Activated naive CD4-positive, alpha-beta T cell treated with anti-CD3 and anti-CD28 coated beads, Interleukin-2, amount 50 U/mL, for 72 hours (primary cell): ENCODE data around the gene SLC22A12. TPM values are rescaled to one million over a fixed set of nuclear protein-coding genes. Genes with fewer than 3 reads are reported as not detected.
"Not testable (repeated sequence)": the region's sequence is repeated elsewhere in the genome, so short reads cannot be mapped to it uniquely, and the experiment has no call there.

Source experiments
- ATAC-seq, 2 donors: fragments of 150-1000 bp; cut with Tn5 transposase; 2 replicates each; pipeline ENCODE4 v1.10.0; 2021; ENCODE audit warnings: mild to moderate bottlenecking in 2 of 2, moderate library complexity in 2 of 2
- DNase-seq, 2 donors: peaks; one replicate each; pipeline ENCODE4 v3.0.0; 2021 to 2022; ENCODE audit warnings: low spot score in 2 of 2
- H3K27ac Mint-ChIP-seq, 2 donors: one replicate each; pipeline ENCODE4 v1.8.0; 2022; ENCODE audit warnings: mild to moderate bottlenecking in 2 of 2, mixed read lengths in 2 of 2
- H3K36me3 Mint-ChIP-seq, 2 donors: one replicate each; pipeline ENCODE4 v1.8.0; 2022; ENCODE audit warnings: mixed read lengths in 2 of 2
- H3K9me3 Mint-ChIP-seq, 2 donors: one replicate each; pipeline ENCODE4 v1.8.0; 2022; ENCODE audit warnings: mixed read lengths in 2 of 2
- total RNA-seq, 2 donors: library from RNA; stranded (reverse); gene quantifications; one replicate each; pipeline ENCODE4 v1.2.3, GENCODE V29; 2022

The SLC22A12 gene
- total RNA-seq, 2 donors from 2014 or later: not detected

DNA sequence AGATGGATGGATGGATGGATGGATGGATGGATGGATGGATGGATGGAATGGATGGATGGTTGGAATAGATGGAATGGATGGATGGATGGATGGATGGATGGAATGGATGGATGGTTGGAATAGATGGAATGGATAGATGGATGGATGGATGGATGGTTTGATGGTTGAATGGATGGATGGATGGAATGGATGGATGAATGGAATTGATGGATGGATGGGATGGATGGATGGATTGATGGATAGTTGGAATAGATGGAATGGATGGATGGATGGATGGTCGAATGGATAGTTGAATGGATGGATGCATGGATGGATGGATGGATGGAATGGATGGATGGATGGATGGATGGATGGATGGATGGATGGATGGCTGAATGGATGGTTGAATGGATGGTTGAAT, 4.9 kb downstream of the SLC22A12 start:
- not testable (repeated sequence) for ATAC-seq, H3K36me3 Mint-ChIP-seq, H3K27ac Mint-ChIP-seq, DNase-seq, H3K9me3 Mint-ChIP-seq

- ATAC-seq (no peak), DNase-seq (no peak)
- Mint-ChIP-seq H3K9me3 (no peaks in the 10 kb centered on the region), H3K27ac (no peak overlapping the region), H3K36me3 (no peaks in the 10 kb centered on the region)
Measured at GRCh38 chr11:64597671-64598101, 6.7 kb downstream of the SLC22A12 start.

DNA sequence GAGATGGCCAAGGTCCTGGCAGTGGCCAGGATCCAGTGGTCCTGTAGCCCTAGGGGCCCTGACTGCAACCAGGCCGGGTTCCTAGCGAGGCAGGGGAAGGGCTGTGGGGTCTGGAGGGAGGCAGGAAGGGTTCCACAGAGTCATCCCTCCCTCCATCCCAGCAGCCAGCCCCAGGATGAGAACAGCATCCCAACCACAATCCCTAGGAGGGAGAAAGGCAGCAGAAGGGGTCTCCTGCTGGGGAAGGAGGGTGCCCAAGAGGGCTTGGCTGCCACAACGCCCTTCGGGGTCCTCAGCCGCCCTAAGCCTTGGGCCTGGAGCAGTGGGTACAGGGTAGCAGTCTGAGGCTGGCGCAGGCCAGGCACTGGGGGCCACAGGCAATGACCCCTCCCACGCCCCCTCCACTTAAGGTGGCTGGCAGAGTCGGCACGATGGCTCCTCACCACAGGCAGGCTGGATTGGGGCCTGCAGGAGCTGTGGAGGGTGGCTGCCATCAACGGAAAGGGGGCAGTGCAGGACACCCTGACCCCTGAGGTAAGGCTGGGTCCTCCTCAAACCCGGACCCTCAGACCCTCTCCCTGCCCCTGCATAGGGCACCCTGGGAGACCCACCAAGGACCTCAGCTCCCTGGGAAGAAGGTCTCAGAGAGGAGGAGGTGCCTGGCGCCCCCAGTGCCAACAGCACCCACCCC, 7.2 kb downstream of the SLC22A12 start:
- H3K27ac Mint-ChIP-seq: no peak overlapping the region
- no peaks in the 10 kb centered on the region for H3K36me3 Mint-ChIP-seq
- no peak for ATAC-seq
- no peak for DNase-seq
- H3K9me3 Mint-ChIP-seq: no peaks in the 10 kb centered on the region

GRCh38 chr11:64598797-64599697, 8.0 kb downstream of the SLC22A12 start:
- ATAC-seq: no peak
- no peak for DNase-seq
- H3K27ac Mint-ChIP-seq: no peak overlapping the region
- H3K36me3 Mint-ChIP-seq: no peaks in the 10 kb centered on the region
- no peaks in the 10 kb centered on the region for H3K9me3 Mint-ChIP-seq

- no peak for DNase-seq
- H3K27ac Mint-ChIP-seq: peak overlapping the region in 1 of 2 donors; percentile 26
- no peaks in the 10 kb centered on the region for H3K9me3 Mint-ChIP-seq
Measured at GRCh38 chr11:64599698-64600211, 8.7 kb downstream of the SLC22A12 start.

DNA sequence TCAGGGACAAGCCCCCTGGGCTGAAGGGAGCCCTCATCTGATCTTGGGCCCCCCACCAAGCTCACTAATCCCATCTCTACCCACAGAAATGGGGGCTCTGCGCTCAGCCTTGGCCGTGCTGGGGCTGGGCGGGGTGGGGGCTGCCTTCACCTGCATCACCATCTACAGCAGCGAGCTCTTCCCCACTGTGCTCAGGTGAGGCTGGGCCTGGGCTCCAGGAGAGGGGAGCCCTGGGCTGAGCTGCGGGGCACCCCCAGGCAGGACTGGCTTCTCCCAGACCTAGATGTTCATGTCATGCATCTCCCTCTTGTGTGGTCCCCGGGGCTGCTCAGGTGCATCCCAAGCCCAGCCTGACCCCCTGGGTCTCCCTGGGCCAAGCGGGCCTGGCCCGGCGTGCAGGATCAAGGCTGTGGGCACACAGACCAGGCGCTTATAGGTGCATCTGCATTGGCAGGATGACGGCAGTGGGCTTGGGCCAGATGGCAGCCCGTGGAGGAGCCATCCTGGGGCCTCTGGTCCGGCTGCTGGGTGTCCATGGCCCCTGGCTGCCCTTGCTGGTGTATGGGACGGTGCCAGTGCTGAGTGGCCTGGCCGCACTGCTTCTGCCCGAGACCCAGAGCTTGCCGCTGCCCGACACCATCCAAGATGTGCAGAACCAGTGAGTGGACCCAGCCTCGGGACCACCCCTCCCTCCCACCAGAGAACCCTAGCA, 9.4 kb downstream of the SLC22A12 start:
- Mint-ChIP-seq H3K36me3 (no peaks in the 10 kb centered on the region), H3K27ac (no peak overlapping the region), H3K9me3 (no peaks in the 10 kb centered on the region)
- ATAC-seq (no peak), DNase-seq (no peak)

More at GRCh38 chr11:64599698-64600211, 8.7 kb downstream of the SLC22A12 start:
- no peak for ATAC-seq
- no peaks in the 10 kb centered on the region for H3K36me3 Mint-ChIP-seq

DNA sequence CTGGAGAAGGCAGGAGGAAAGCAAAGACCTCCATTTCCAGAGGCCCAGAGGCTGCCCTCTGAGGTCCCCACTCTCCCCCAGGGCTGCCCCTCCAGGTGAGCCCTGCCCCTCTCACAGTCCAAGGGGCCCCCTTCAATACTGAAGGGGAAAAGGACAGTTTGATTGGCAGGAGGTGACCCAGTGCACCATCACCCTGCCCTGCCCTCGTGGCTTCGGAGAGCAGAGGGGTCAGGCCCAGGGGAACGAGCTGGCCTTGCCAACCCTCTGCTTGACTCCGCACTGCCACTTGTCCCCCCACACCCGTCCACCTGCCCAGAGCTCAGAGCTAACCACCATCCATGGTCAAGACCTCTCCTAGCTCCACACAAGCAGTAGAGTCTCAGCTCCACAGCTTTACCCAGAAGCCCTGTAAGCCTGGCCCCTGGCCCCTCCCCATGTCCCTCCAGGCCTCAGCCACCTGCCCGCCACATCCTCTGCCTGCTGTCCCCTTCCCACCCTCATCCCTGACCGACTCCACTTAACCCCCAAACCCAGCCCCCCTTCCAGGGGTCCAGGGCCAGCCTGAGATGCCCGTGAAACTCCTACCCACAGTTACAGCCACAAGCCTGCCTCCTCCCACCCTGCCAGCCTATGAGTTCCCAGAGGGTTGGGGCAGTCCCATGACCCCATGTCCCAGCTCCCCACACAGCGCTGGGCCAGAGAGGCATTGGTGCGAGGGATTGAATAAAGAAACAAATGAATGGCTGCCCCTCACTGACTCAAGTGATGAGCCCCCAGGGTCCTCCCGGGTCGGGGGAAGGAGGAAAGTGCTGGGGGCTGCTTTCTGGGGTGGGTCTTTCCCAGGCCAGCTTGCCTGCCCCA, 10.8 kb downstream of the SLC22A12 start:
- Mint-ChIP-seq H3K36me3 (no peaks in the 10 kb centered on the region), H3K27ac (no peak overlapping the region), H3K9me3 (no peaks in the 10 kb centered on the region)
- DNase-seq (no peak), ATAC-seq (no peak)

DNA sequence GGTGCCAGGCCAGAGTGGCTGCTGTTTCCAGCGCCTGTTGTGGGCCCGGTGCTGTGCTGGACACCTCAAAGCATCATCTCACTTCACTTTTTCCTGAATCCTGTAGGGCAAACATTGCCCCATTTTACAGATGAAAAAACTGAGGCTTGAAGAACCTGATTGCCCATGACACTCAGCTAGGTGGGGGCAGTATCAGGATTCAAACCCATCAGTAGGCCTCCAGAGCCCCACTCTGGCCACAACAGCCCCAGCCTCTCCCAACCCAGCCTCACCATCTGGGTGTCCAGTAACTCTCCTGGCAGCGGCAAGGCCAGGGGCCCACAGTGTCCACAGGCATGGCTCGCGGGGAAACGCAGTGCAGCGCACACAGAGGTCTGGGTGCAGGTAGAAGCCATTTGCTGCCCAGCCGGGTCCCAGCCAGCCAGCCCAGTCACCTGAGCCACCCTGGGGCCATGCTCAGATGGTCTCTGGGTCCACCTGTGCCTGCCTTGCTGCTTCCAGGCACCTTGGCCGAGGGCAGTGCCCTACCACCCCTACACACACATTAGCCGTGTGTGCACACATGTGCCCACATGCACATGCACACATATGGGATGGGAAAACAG, 11.5 kb downstream of the SLC22A12 start:
- ATAC-seq: no peak

GRCh38 chr11:64603411-64604110, 12.5 kb downstream of the SLC22A12 start:
- Mint-ChIP-seq H3K9me3 (no peaks in the 10 kb centered on the region), H3K27ac (no peak overlapping the region), H3K36me3 (no peaks in the 10 kb centered on the region)
- DNase-seq: no peak
- ATAC-seq: no peak

More for the DNA sequence above, 11.5 kb downstream of the SLC22A12 start:
- DNase-seq: no peak
- Mint-ChIP-seq H3K9me3 (no peaks in the 10 kb centered on the region), H3K27ac (no peak overlapping the region), H3K36me3 (no peaks in the 10 kb centered on the region)

- H3K27ac Mint-ChIP-seq: no peak overlapping the region
- H3K36me3 Mint-ChIP-seq: no peaks in the 10 kb centered on the region
- H3K9me3 Mint-ChIP-seq: no peaks in the 10 kb centered on the region
- ATAC-seq: no peak
- no peak for DNase-seq
Measured at GRCh38 chr11:64604458-64605243, 13.6 kb downstream of the SLC22A12 start.

- Mint-ChIP-seq H3K9me3 (no peaks in the 10 kb centered on the region), H3K36me3 (no peaks in the 10 kb centered on the region), H3K27ac (no peak overlapping the region)
- ATAC-seq: no peak
- no peak for DNase-seq
Measured at GRCh38 chr11:64605244-64605560, 14.2 kb downstream of the SLC22A12 start.

GRCh38 chr11:64605656-64606585, 14.9 kb downstream of the SLC22A12 start:
- Mint-ChIP-seq H3K36me3 (no peaks in the 10 kb centered on the region), H3K27ac (peak overlapping the region in 1 of 2 donors; percentile 55), H3K9me3 (no peaks in the 10 kb centered on the region)
- DNase-seq (no peak), ATAC-seq (no peak)

DNA sequence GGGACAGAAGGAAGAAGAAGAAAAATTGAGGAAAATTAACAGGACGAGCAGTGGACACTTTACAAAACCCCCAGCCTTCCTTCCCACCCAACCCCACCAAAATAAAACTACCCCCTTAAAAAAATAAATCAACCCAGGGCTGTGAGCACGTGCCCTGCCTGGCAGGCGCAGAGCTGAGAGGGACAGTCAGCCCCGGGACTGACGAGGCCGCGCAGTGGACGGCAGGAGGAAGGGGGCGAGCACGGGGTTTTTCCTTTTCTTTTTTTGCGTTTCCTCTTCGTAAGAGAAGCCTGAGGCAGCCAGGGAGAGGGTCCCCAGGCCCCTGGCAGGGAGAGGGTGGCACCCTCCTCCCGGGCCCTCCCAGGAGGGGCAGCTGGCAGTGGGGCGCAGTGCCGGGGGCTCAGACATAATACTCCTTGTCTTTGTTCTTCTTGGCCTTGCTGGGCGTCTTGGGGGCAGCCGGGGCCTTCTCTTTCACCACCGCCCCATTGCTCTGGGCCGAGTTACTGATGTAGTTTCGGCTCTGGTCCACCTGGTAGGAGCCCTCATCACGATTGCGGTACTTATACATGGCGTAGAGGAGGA, 15.9 kb downstream of the SLC22A12 start:
- ATAC-seq (no peak), DNase-seq (no peak)
- H3K9me3 Mint-ChIP-seq: no peaks in the 10 kb centered on the region
- H3K27ac Mint-ChIP-seq: no peak overlapping the region
- no peaks in the 10 kb centered on the region for H3K36me3 Mint-ChIP-seq
